K562 (cell line): ENCODE results near the gene ARHGEF40. TPM values are rescaled to one million over a fixed set of nuclear protein-coding genes. Genes with fewer than 3 reads are reported as not detected.

Experiments
- ATAC-seq: fragments of 200-7000 bp; cut with Tn5 transposase; 3 replicates; pipeline ENCODE4 v1.9.1; 2020; ENCODE audit warnings: moderate library complexity
- BruUV-seq: library from RNA; stranded (reverse); fragments of 400-500 nt; replicated peaks from 2 replicates; lab custom pipeline; 2021; lab: Mats Ljungman, UMichigan
- CTCF ChIA-PET: fragments of 300-600 bp; formaldehyde crosslinking; extraction: SDS; loops from one replicate; lab custom pipeline; 2021; ENCODE audit warnings: low intra/inter-chr PET ratio; lab: Yijun Ruan, JAX
- POLR2A ChIA-PET: fragments of 300-600, 350-650 bp; sonication (Branson Sonifier 250); formaldehyde crosslinking; extraction: SDS; loops from one replicate; lab custom pipeline; 2021; ENCODE audit warnings: antibody characterized with exemption, inconsistent platforms; lab: Yijun Ruan, JAX
- DNase-seq, 4 experiments: peaks; one replicate each; pipeline versions ENCODE4 v3.0.0 to v3.0.0-alpha.2; 2011 to 2018; ENCODE audit warnings: low spot score in 3 of 4, mixed read lengths in 3 of 4; ENCODE audit errors: extremely low read depth in 1 of 4
- FAIRE-seq: peaks from 2 replicates; lab custom pipeline; 2011; peaks lifted over from hg19 to GRCh38; lab: Jason Lieb, UNC
- H2AFZ ChIP-seq: 2 replicates; pipeline ENCODE4 v1.6.0; 2011; ENCODE audit warnings: low read depth, low read length, control low read depth, inconsistent platforms
- H3K27ac ChIP-seq: fragments of 200-600 bp; 3 replicates; pipeline ENCODE4 v1.8.0; 2011; ENCODE audit warnings: low read depth, mild to moderate bottlenecking, control low read depth, inconsistent platforms, low read length, moderate library complexity, mixed read lengths; ENCODE audit errors: extremely low read depth
- H3K27me3 ChIP-seq, 2 experiments: fragments of 300-600 bp in 1 of 2; 2 replicates in 1 of 2; 3 replicates in 1 of 2; pipeline versions ENCODE4 v1.6.0 to v1.8.0; 2011; ENCODE audit warnings: inconsistent platforms in 2 of 2, low read length in 2 of 2, mild to moderate bottlenecking in 1 of 2, mixed read lengths in 1 of 2, moderate library complexity in 1 of 2; ENCODE audit not compliant: control insufficient read depth in 2 of 2, insufficient read depth in 2 of 2
- H3K36me3 ChIP-seq: fragments of 300-600 bp; 3 replicates; pipeline ENCODE4 v1.8.0; 2011; ENCODE audit warnings: mild to moderate bottlenecking, low read length, inconsistent platforms; ENCODE audit not compliant: control insufficient read depth, insufficient read depth
- H3K4me1 ChIP-seq, 2 experiments: fragments of 200-600 bp in 1 of 2; replicated peaks in 1 of 2; 2 replicates in 1 of 2; 3 replicates in 1 of 2; pipeline versions ENCODE4 v1.5.1 to v1.8.0; 2011; ENCODE audit warnings: inconsistent platforms in 2 of 2, low read length in 2 of 2, mild to moderate bottlenecking in 1 of 2, mixed read lengths in 1 of 2, moderate library complexity in 1 of 2; ENCODE audit not compliant: control insufficient read depth in 2 of 2, insufficient read depth in 2 of 2
- H3K4me2 ChIP-seq: 2 replicates; pipeline ENCODE4 v1.6.1; 2011; ENCODE audit warnings: low read length, control low read depth, inconsistent platforms, mixed read lengths; ENCODE audit not compliant: insufficient read depth
- H3K4me3 ChIP-seq: fragments of 200-600 bp; sonication (generic), shearing (Covaris generic); 2 replicates; pipeline ENCODE4 v1.5.1; 2016; ENCODE audit warnings: control low read depth, inconsistent platforms
- H3K79me2 ChIP-seq: fragments of 200-600 bp; 3 replicates; pipeline ENCODE4 v1.8.0; 2011; ENCODE audit warnings: low read length, inconsistent platforms; ENCODE audit not compliant: control insufficient read depth, insufficient read depth
- H3K9ac ChIP-seq, 2 experiments: 2 replicates each; pipeline versions ENCODE4 v1.6.0 to v1.6.1; 2011; ENCODE audit warnings: low read depth in 2 of 2, low read length in 2 of 2, control low read depth in 1 of 2, inconsistent platforms in 1 of 2, mild to moderate bottlenecking in 1 of 2, mixed read lengths in 1 of 2; ENCODE audit not compliant: insufficient read depth in 1 of 2
- H3K9me1 ChIP-seq: one replicate; pipeline ENCODE4 v1.6.0; 2011; ENCODE audit warnings: inconsistent platforms, mild to moderate bottlenecking, low read length, moderate library complexity; ENCODE audit not compliant: control insufficient read depth, insufficient read depth
- H3K9me3 ChIP-seq: replicated peaks from 2 replicates; pipeline ENCODE4 v1.5.1; 2011; ENCODE audit warnings: low read depth, low read length, inconsistent platforms; ENCODE audit not compliant: control insufficient read depth, insufficient read depth
- H4K20me1 ChIP-seq: replicated peaks from 2 replicates; pipeline ENCODE4 v1.6.1; 2011; ENCODE audit warnings: low read length, inconsistent platforms, mixed read lengths; ENCODE audit not compliant: control insufficient read depth, insufficient read depth
- BRF1 ChIP-seq: IDR thresholded peaks from 3 replicates; pipeline ENCODE4 v1.6.1; 2011; ENCODE audit warnings: borderline replicate concordance, mild to moderate bottlenecking; ENCODE audit not compliant: insufficient read length; ENCODE audit errors: extremely low read depth
- GTF2E2 ChIP-seq: fragments of 200-800 bp; sonication (Bioruptor generic); IDR thresholded peaks from 2 replicates; pipeline ENCODE4 v1.6.1; 2016; ENCODE audit warnings: missing genetic modification characterization, missing compliant biosample characterization
- NCOA6 ChIP-seq: fragments of 450-650 bp; IDR thresholded peaks from 2 replicates; pipeline ENCODE4 v1.6.1; 2017; ENCODE audit warnings: mild to moderate bottlenecking
- OTX1 ChIP-seq: fragments of 450-650 bp; formaldehyde crosslinking; IDR thresholded peaks from 2 replicates; pipeline ENCODE4 v1.4.0; 2022; ENCODE audit warnings: mild to moderate bottlenecking
- PTBP1 ChIP-seq: fragments of 200-400 bp; formaldehyde crosslinking; IDR thresholded peaks from 2 replicates; pipeline ENCODE4 v1.6.1; 2017; ENCODE audit warnings: low read depth, low read length
- TRIM24 ChIP-seq, 2 experiments: fragments of 450-650 bp; IDR thresholded peaks; 2 replicates each; pipeline ENCODE4 v1.6.1; 2016
- ZFP36 ChIP-seq: fragments of 150-350 bp; IDR thresholded peaks from 2 replicates; pipeline ENCODE4 v1.6.1; 2018; ENCODE audit warnings: low read length, low read depth; ENCODE audit not compliant: partially characterized antibody
- WGBS: fragments of 100-300 bp; shearing (Covaris generic); methylation state at CpG from one replicate; pipeline ENCODE4 v1.1.6; 2016; ENCODE audit warnings: low coverage, mixed read lengths; ENCODE audit not compliant: insufficient coverage; ENCODE audit errors: missing lambda C conversion rate; 5-methylcytosine and 5-hydroxymethylcytosine counted together
- in situ Hi-C: fragments of 300-500 bp; cut with MboI; formaldehyde crosslinking; loops from 4 replicates; pipeline ENCODE4 v1.15.0; 2018; ENCODE audit warnings: inconsistent platforms, mixed read lengths
- intact Hi-C: fragments of 100-400 bp; cut with micrococcal nuclease; formaldehyde crosslinking; loops from 2 replicates; pipeline ENCODE4 v1.14.2; 2022
- polyA plus RNA-seq, 8 experiments: library from polyadenylated mRNA; depleted of rRNA in 4 of 8; stranded (reverse) in 5 of 8; unstranded in 3 of 8; fragments of >200 nt; fragmentation: Nextera tagmentation in 2 of 8; fragmentation: Illumina TruSeq in 1 of 8; extraction: Ambion mirVana in 2 of 8; extraction: Trizol in 1 of 8; gene quantifications; 2 replicates each; pipeline versions ENCODE4 v1.2.1 to v1.2.3, GENCODE V29; 2011 to 2014; ENCODE audit warnings: inconsistent platforms in 1 of 8, missing spikeins in 1 of 8
- total RNA-seq, 7 experiments: library from RNA; depleted of rRNA in 6 of 7; stranded (reverse); fragments of >200 nt in 6 of 7; fragmentation: Illumina TruSeq in 2 of 7; extraction: Trizol in 2 of 7; gene quantifications; 2 replicates each; pipeline versions ENCODE4 v1.2.1 to v1.2.3, GENCODE V29; 2011 to 2021; ENCODE audit warnings: low replicate concordance in 1 of 7
- TF ChIP-seq, protein P1 (sequence below): fragments of 250-450 bp; sonication (Bioruptor Pico); IDR thresholded peaks from 2 replicates; pipeline ENCODE4 v1.4.0; 2020

ARHGEF40 gene
- total and polyA plus RNA-seq, 9 of the 15 experiments (the other 6 are each of a cell fraction or from before 2014, with no cell fraction given) = 0.42 to 6.3 (median 3.8) TPM

DNA sequence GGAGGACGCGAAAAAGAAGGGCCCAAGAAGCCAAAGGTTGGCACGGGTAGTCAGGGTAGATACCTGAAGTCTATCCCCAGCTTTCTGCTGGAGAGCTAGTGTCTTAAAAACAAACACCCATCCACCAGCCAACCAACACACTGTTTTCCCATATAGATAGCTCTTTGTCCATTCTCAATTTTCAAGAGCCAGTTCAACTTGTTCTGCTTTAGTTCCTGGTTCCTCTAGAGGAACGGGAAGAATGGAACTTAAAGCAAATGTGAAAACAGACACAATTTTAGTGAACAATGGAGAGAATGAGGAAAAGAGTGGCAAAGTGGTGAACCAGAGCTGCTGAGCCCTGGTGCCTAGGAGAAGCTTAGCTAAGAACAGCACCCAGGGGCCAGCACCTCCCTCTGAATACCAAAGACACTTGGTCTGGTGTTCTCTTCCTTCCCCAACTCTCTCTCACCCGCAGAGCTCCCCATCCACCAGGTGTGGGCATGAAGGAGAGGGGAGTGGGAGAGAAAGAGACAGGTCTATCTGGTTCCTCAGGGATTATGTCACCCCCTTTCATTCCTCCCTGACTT is 49.0 kb upstream of the ARHGEF40 start:
- Histone ChIP-seq H3K36me3 (peaks cover 37% of the 10 kb centered on the region; the same call in 1 of the 3 replicates), H3K4me1 (peaks cover 20 to 25% of the 10 kb centered on the region in 2 experiments), H3K4me3 (no peak overlapping the region), H4K20me1 (no peaks in the 10 kb centered on the region), H3K9me3 (no peaks in the 10 kb centered on the region), H3K9me1 (no peaks in the 10 kb centered on the region), H3K27ac (no peak overlapping the region), H2AFZ (no peak overlapping the region), H3K27me3 (no peaks in the 10 kb centered on the region), H3K9ac (no peak overlapping the region), H3K79me2 (peaks cover 21% of the 10 kb centered on the region), H3K4me2 (no peak overlapping the region)
- BruUV-seq = no TSS peak
- CTCF ChIA-PET = no interaction called here
- in situ Hi-C loops = no loop called here
- ATAC-seq (no peak), DNase-seq (no peak), FAIRE-seq (no peak)
- intact Hi-C loops = no loop called here
- whole genome bisulfite sequencing = 67% methylated on average over 4 of the region's 5 CpGs
- POLR2A ChIA-PET = no interaction called here
- TF ChIP-seq TRIM24 (IDR thresholded peaks at IDR 0.05) (no peak), ZFP36 (no peak)

DNA sequence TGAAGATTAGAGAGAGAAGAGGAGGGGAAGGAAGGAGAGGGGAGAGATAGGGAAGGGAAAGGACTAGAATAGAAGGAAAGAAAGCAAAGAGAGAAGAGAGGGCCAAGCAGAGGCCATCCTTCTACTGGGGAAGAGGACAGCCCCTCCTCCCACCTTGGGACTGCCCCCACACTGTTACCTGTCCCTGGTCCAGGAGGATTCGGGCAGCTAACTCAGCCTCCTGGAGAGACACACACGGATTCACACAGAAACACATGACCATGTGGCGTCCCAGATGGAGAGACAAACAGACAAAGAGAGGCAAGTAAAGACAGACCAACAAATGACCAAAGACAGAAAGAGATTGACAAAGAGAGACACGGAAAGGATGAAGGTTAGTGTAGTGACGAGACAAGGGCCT is 47.4 kb upstream of the ARHGEF40 start:
- Histone ChIP-seq H3K27ac (no peak overlapping the region; the same call in 2 of the 3 replicates), H3K9ac (no peak overlapping the region), H3K79me2 (peaks cover 21% of the 10 kb centered on the region), H3K4me3 (no peak overlapping the region), H3K4me2 (no peak overlapping the region), H3K4me1 (peaks cover 35 to 36% of the 10 kb centered on the region in 2 experiments), H2AFZ (no peak overlapping the region), H4K20me1 (no peaks in the 10 kb centered on the region), H3K27me3 (no peaks in the 10 kb centered on the region), H3K9me1 (peaks cover 2% of the 10 kb centered on the region), H3K9me3 (no peaks in the 10 kb centered on the region), H3K36me3 (peaks cover 30% of the 10 kb centered on the region; the same call in 1 of the 3 replicates)
- no peak for DNase-seq
- POLR2A ChIA-PET = interaction anchor here (0.5 to 2.6 kb wide), 5 partner anchors 8 to 146 kb away, joined by 3 to 12 read pairs (median 3); no protein-coding TSS in a partner anchor
- in situ Hi-C loops (no loop called here), intact Hi-C loops (no loop called here)
- no TSS peak for BruUV-seq
- CTCF ChIA-PET = no interaction called here
- 83% methylated on average over 4 of the region's 5 CpGs for WGBS
- FAIRE-seq = no peak
- ATAC-seq = no peak
- TF ChIP-seq PTBP1 = no peak
- no peak for TF ChIP-seq BRF1
- TF ChIP-seq GTF2E2 (tag) = no peak
- TF ChIP-seq OTX1 = no peak
- TF ChIP-seq, protein P1, sequence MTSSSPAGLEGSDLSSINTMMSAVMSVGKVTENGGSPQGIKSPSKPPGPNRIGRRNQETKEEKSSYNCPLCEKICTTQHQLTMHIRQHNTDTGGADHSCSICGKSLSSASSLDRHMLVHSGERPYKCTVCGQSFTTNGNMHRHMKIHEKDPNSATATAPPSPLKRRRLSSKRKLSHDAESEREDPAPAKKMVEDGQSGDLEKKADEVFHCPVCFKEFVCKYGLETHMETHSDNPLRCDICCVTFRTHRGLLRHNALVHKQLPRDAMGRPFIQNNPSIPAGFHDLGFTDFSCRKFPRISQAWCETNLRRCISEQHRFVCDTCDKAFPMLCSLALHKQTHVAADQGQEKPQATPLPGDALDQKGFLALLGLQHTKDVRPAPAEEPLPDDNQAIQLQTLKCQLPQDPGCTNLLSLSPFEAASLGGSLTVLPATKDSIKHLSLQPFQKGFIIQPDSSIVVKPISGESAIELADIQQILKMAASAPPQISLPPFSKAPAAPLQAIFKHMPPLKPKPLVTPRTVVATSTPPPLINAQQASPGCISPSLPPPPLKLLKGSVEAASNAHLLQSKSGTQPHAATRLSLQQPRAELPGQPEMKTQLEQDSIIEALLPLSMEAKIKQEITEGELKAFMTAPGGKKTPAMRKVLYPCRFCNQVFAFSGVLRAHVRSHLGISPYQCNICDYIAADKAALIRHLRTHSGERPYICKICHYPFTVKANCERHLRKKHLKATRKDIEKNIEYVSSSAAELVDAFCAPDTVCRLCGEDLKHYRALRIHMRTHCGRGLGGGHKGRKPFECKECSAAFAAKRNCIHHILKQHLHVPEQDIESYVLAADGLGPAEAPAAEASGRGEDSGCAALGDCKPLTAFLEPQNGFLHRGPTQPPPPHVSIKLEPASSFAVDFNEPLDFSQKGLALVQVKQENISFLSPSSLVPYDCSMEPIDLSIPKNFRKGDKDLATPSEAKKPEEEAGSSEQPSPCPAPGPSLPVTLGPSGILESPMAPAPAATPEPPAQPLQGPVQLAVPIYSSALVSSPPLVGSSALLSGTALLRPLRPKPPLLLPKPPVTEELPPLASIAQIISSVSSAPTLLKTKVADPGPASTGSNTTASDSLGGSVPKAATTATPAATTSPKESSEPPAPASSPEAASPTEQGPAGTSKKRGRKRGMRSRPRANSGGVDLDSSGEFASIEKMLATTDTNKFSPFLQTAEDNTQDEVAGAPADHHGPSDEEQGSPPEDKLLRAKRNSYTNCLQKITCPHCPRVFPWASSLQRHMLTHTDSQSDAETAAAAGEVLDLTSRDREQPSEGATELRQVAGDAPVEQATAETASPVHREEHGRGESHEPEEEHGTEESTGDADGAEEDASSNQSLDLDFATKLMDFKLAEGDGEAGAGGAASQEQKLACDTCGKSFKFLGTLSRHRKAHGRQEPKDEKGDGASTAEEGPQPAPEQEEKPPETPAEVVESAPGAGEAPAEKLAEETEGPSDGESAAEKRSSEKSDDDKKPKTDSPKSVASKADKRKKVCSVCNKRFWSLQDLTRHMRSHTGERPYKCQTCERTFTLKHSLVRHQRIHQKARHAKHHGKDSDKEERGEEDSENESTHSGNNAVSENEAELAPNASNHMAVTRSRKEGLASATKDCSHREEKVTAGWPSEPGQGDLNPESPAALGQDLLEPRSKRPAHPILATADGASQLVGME (CRISPR knock-in tag) = no peak
- no peak for TF ChIP-seq NCOA6
